Motor neuron (in vitro differentiated cells): ENCODE measurements around the gene ZBTB26. TPM values are rescaled to one million over a fixed set of nuclear protein-coding genes. Genes with fewer than 3 reads are reported as not detected.
A peak's percentile ranks its signal among the peaks of the same experiment; 100 is the strongest.

ENCODE experiments used
- ATAC-seq, 8 experiments: fragments of 200-7000 bp; cut with Tn5 transposase; replicated peaks in 6 of 8; 2 replicates each; pipeline ENCODE4 v1.8.0; 2021; ENCODE audit warnings: mild to moderate bottlenecking in 8 of 8, moderate library complexity in 8 of 8
- H3K27ac ChIP-seq, 2 donors: fragments of 250-450 bp; sonication (Bioruptor Pico); 2 replicates each; pipeline ENCODE4 v1.9.0; 2021; ENCODE audit warnings: antibody characterized with exemption in 2 of 2, mild to moderate bottlenecking in 2 of 2, moderate library complexity in 1 of 2
- H3K4me1 ChIP-seq, 2 donors: fragments of 250-450 bp; sonication (Bioruptor Pico); replicated peaks in 1 of 2; 2 replicates each; pipeline ENCODE4 v1.6.1; 2021; ENCODE audit warnings: antibody characterized with exemption in 2 of 2, mild to moderate bottlenecking in 2 of 2, moderate library complexity in 1 of 2
- H3K4me3 ChIP-seq, 5 donors: fragments of 250-450 bp; sonication (Bioruptor Pico); 2 replicates each; pipeline ENCODE4 v1.9.0; 2021; ENCODE audit warnings: antibody characterized with exemption in 5 of 5, mild to moderate bottlenecking in 5 of 5, moderate library complexity in 4 of 5
- WGBS, 10 experiments: fragments of 450-650 bp; shearing (Covaris generic); methylation state at CpG; one replicate each; pipeline ENCODE4 v1.0.0; 2022; 5-methylcytosine and 5-hydroxymethylcytosine counted together
- in situ Hi-C, 9 experiments: fragments of 400-800 bp; cut with MboI; loops; one replicate each; pipeline ENCODE4 v1.15.0; 2021; ENCODE audit warnings: low sequenced_read_pairs in 9 of 9, low pct_unique_long_range_greater_than_20kb in 2 of 9; ENCODE audit not compliant: unreplicated experiment in 9 of 9
- total RNA-seq, 8 experiments: library from RNA; unstranded; fragments of 300-600 nt; gene quantifications; 2 replicates each; pipeline versions ENCODE4 v1.2.3 to v1.2.4, GENCODE V29; 2022

ZBTB26 gene, protein sequence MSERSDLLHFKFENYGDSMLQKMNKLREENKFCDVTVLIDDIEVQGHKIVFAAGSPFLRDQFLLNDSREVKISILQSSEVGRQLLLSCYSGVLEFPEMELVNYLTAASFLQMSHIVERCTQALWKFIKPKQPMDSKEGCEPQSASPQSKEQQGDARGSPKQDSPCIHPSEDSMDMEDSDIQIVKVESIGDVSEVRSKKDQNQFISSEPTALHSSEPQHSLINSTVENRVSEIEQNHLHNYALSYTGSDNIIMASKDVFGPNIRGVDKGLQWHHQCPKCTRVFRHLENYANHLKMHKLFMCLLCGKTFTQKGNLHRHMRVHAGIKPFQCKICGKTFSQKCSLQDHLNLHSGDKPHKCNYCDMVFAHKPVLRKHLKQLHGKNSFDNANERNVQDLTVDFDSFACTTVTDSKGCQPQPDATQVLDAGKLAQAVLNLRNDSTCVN
- total RNA-seq: 10 to 100 TPM in 2 of 8 experiments, 1 to 10 TPM in 6; 3.0 to 14.2 (median 9.2) TPM

DNA sequence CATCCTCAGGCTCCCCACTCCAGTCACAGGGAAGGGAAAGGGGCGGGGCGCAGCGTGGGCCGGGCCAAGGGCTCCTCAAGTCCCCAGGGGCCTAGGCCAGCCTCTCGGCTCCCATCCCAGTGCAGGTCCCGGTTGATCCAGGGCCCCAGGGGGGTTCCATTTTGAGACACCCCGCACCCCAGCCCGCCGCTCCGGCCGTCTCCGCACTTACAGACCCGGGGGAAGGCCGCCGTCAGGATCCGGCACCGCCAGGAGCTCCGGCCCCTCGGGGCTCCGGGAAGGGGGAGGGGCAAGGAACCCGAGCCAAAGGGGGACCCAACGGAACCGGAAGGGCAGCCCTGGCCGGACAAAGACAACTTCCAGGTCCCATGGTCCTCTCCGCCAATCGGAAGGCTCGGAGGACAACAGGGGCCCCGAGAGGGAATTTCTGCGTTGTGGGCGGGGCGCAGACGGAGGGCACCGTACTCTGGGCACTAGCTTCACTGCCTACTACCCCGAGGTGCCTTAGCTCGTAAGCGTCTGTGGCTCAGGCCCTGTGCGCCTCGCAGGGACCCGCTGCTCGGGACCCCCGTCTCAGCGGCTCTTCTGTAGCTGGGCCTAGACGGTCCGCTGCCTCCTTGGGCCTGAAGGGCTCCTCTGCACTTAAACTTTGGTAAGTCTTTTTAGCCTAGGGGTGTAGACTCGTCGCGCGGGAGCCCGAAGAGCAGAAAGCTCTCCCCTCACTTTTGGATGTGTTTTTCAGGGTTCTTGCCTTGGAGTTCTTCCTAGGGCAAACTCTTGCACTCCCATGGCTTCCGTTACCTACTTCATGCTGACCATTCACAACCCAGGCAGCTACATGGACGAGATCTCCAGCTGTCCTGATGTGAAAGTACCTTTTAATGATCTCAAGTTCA, at the start of gene ZBTB26:
Gene ZBTB26 (minus strand): TSS at position 287 of the 896 bp plus-strand sequence. CDS start 11,578 bp downstream, outside the sequence.
- peak within 1 kb of the TSS; percentile 87 to 99 (median 92) for H3K4me3 ChIP-seq
- ATAC-seq: peak; percentile 94 to 98 (median 97)
- in situ Hi-C loops: no loop called here
- peaks cover 9 to 27% of the 10 kb centered on the region in 2 donors for H3K4me1 ChIP-seq
- peak within 1 kb of the TSS; percentile 82 to 93 for H3K27ac ChIP-seq
- 0% methylated on average over 1 to 12 of the region's 51 CpGs; no CpG with 5 or more reads in 6 of the 10 experiments for WGBS, 10 experiments

DNA sequence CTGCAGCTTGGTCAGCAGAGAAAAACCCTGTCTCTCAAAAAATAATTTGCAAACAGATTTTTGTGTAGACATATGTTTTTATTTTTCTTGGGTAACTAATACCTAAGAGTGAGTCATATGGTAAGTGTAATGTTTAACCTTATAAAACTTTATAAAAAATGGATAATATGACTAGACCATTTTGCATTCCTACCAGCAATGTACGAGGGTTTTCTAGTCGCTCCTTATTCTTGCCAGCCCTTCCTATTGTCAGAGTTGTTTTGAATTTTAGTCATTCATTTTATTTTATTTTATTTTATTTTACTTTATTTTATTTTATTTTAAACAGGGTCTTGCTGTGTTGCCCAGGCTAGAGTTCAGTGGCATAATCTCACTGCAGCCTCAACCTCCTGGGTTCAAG, 47.3 kb upstream of the ZBTB26 start:
- H3K27ac ChIP-seq: no peak overlapping the region
- H3K4me1 ChIP-seq: no peaks in the 10 kb centered on the region
- WGBS, 10 experiments: 0 to 100% (median 50%) methylated on average over 2 of the region's 2 CpGs; no CpG with 5 or more reads in 2 of the 10 experiments
- in situ Hi-C loops: no loop called here
- H3K4me3 ChIP-seq: no peak overlapping the region
- no peak for ATAC-seq

DNA sequence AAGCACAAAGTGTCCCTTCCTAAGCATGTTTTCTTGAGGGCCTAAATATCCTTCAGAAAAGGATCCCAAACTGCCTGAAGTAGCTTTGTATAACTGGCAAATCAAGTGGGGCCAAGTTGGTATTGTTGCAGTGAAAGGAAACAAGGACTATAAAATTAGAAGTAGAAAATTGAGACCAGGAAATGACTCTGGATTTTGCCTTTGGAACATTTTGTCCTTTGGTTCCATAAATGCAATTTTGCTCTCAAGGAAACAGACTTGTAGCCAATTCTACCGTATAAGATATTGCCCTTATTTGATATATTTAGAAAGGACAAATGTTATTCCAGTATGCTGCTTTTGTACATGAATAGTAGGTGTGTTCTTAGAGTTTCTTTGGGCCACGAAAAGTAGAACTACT, 43.9 kb upstream of the ZBTB26 start:
- no peak overlapping the region for H3K27ac ChIP-seq
- ATAC-seq: no peak
- 50 to 100% (median 89%) methylated on average over 1 to 2 of the region's 2 CpGs; no CpG with 5 or more reads in 1 of the 10 experiments for WGBS, 10 experiments
- no peaks in the 10 kb centered on the region for H3K4me1 ChIP-seq
- in situ Hi-C loops: no loop called here
- no peak overlapping the region for H3K4me3 ChIP-seq

DNA sequence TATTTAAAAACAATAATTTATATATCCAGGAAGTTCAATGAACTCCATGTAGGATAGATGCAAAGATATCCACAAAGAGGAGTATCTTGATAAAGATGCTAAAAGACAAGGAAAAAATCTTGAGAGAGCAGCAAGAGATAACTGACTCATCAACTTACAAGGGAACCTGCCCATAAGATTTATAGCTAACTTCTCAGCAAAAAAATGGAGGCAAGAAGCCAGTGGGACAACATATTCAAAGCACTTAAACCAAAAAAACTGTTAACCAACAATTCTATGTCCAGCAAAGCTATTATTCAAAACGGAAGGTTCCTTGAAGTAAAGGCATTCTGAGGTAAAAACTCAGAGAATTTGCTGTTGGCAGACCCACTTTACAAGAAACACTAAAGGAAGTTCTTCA, 29.8 kb upstream of the ZBTB26 start:
- no peaks in the 10 kb centered on the region for H3K4me1 ChIP-seq
- H3K27ac ChIP-seq: no peak overlapping the region
- in situ Hi-C loops: no loop called here
- ATAC-seq: no peak
- H3K4me3 ChIP-seq: no peak overlapping the region
- 91 to 100% (median 100%) methylated on average over 1 of the region's 1 CpG; no CpG with 5 or more reads in 5 of the 10 experiments for WGBS, 10 experiments

DNA sequence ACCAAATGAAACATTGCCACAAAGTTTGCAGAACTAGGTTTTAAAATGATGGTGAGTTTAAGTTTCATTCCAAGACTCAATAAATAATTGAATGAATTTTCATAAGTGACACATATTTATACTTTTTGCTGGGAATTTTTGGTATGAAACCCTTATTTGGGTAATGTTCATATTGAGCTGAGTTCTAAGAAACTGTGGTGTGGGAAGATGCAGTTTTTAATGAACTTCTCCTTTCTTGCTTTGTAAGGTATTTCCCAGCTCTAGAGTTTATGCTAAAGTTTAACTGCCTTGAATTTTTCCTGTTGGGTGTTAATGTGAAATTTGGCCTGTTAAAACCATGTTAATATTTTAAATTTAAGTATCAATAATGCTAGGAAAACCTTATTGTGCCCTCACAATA, 24.6 kb upstream of the ZBTB26 start:
- Histone ChIP-seq H3K4me1 (no peaks in the 10 kb centered on the region), H3K27ac (no peak overlapping the region), H3K4me3 (no peak overlapping the region)
- in situ Hi-C loops: no loop called here
- ATAC-seq: no peak

DNA sequence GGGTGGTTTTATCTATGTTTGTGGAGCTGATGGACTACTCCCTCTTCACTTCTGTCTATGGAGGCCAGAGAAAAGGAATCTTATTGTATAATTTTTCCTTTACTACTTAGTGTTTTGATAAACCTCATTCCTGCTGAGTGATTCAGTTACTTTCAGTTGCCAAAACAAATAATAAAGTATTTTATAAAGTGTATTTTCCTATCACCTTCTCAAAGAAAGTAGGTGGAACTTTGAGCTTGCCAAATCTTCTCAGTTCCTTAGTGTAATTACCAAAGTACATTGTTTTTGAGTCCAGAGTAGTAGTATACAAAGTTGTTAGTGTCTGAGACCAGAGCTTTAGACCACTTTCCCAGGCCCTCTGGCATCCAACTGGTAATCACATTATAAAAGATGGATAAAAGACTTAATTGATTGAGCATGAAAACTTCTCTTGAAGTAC, 23.0 kb upstream of the ZBTB26 start:
- no peak overlapping the region for H3K4me3 ChIP-seq
- H3K27ac ChIP-seq: no peak overlapping the region
- in situ Hi-C loops: no loop called here
- H3K4me1 ChIP-seq: peaks cover 0 to 4% of the 10 kb centered on the region in 2 donors
- no peak for ATAC-seq

DNA sequence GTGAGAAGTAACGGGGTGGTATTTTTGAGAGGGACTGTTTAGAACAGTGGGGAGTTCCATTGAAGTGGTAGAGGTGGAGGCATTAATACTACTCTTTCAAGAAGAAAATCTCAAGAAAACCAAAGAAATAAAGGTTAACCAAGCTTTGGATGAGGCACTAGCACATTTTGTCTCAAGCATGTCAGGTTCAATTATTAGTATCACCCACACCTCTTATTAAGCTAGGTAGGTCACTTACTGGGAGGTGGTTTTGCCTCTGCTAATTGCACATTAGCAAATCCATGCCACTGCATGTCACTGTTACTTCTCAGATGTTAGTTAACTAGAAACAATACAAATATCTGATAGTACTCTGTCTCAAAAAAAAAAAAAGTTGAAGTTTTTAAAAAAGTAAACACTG, 19.7 kb upstream of the ZBTB26 start:
- no peak for ATAC-seq
- 78 to 100% (median 86%) methylated on average over 1 of the region's 1 CpG; no CpG with 5 or more reads in 1 of the 10 experiments for WGBS, 10 experiments
- no peak overlapping the region for H3K27ac ChIP-seq

DNA sequence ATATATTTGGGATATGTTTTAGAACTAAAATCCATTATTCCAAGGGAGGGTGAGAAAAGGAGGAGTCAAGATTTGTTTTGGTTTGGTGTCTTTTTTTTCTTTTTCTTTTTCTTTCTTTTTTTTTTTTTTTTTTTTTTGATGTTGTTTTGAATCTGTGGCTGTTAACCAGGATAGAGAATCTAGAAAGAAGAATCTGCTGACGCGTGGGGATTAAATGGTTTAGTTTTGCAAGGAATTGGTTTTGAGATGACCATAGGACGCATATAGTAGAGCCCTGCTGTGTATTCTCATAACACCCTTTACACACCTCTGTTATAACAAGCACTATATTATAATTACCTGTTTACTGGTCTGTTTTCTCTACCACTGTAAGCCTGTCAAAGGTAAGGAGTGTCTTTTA, 19.0 kb upstream of the ZBTB26 start:
- 35 to 94% (median 90%) methylated on average over 2 to 3 of the region's 3 CpGs; no CpG with 5 or more reads in 3 of the 10 experiments for WGBS, 10 experiments
- H3K4me3 ChIP-seq: no peak overlapping the region
- no peak overlapping the region for H3K27ac ChIP-seq
- in situ Hi-C loops: no loop called here
- ATAC-seq: no peak
- peaks cover 0 to 6% of the 10 kb centered on the region in 2 donors for H3K4me1 ChIP-seq

More for the DNA sequence above, 19.7 kb upstream of the ZBTB26 start:
- H3K4me1 ChIP-seq: peaks cover 0 to 4% of the 10 kb centered on the region in 2 donors
- H3K4me3 ChIP-seq: no peak overlapping the region
- in situ Hi-C loops: no loop called here

DNA sequence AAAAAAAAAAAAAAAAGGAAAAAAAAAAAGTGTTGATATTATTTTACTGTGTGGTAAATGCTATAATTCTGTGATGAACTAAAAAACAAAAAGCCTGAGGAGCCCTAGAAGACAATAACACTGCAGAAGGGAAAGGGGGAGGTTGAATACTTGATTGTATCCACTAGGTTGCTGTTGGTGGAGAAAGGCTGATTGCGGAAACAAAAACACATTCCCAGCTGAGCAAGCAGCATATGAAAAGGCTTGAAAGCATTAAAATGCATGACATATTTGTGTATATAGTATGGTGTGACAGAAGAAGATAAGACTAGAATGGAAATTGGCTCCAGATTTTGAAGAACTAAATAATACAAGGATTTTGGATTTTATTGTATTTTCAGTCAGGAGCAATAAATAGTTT, 18.4 kb upstream of the ZBTB26 start:
- H3K4me1 ChIP-seq: peaks cover 0 to 6% of the 10 kb centered on the region in 2 donors
- in situ Hi-C loops: no loop called here
- peak in 2 of 8 experiments; percentile 26 to 41 for ATAC-seq
- no peak overlapping the region for H3K4me3 ChIP-seq
- 85 to 100% (median 96%) methylated on average over 1 of the region's 1 CpG; no CpG with 5 or more reads in 2 of the 10 experiments for WGBS, 10 experiments
- H3K27ac ChIP-seq: no peak overlapping the region

DNA sequence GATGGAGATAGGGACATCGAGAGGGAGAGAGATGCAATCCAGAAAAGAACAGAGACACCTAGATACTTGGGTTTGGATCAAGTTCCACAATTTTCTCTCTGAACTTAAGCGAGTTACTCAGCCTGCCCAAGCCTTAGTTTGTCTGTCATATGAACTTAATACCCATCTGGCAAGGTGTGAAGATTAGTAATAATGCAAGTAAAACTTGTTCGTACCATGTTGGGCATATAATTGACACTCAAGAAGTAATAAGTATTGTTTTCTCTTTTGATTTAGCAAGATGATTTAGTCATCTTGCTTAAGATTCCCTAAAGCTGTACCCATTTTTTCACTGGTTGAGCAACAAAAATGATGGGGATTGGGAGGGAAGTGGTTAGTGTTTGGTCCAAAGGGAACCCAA, 17.0 kb upstream of the ZBTB26 start:
- WGBS, 10 experiments: 90 to 100% (median 100%) methylated on average over 1 to 3 of the region's 3 CpGs
- Histone ChIP-seq H3K27ac (no peak overlapping the region), H3K4me1 (peaks cover 0 to 6% of the 10 kb centered on the region in 2 donors), H3K4me3 (no peak overlapping the region)
- ATAC-seq: no peak
- in situ Hi-C loops: no loop called here

DNA sequence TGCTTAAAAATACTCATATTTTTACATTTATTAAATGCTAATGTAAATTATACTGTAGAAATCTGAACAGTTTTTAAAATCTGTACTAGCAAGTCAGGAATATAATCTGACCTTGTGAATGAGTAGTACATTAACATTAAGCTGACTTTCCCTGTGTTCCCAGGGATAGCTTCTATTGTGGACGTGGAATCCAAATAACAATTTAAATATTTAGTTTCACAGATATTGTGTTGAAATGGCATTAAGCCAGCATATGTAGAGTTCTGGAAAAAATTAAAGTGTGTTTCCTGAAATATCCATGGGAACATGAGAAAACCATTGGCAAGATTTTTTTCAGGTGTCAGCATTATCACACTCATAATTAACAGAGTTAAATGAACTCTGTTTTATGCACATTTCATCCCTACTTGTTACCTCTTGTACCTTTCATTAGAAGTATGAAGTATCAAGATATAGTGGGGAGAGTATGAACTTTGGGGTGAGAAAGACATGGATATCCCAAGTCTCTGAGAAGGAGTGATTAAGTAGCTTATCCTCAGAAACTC, 15.2 kb upstream of the ZBTB26 start:
- in situ Hi-C loops: no loop called here
- peaks cover 3 to 10% of the 10 kb centered on the region in 2 donors for H3K4me1 ChIP-seq
- H3K27ac ChIP-seq: no peak overlapping the region
- ATAC-seq: peak in 3 of 8 experiments; percentile 26 to 80 (median 39)
- WGBS, 10 experiments: 0 to 100% (median 73%) methylated on average over 1 of the region's 1 CpG
- H3K4me3 ChIP-seq: no peak overlapping the region

DNA sequence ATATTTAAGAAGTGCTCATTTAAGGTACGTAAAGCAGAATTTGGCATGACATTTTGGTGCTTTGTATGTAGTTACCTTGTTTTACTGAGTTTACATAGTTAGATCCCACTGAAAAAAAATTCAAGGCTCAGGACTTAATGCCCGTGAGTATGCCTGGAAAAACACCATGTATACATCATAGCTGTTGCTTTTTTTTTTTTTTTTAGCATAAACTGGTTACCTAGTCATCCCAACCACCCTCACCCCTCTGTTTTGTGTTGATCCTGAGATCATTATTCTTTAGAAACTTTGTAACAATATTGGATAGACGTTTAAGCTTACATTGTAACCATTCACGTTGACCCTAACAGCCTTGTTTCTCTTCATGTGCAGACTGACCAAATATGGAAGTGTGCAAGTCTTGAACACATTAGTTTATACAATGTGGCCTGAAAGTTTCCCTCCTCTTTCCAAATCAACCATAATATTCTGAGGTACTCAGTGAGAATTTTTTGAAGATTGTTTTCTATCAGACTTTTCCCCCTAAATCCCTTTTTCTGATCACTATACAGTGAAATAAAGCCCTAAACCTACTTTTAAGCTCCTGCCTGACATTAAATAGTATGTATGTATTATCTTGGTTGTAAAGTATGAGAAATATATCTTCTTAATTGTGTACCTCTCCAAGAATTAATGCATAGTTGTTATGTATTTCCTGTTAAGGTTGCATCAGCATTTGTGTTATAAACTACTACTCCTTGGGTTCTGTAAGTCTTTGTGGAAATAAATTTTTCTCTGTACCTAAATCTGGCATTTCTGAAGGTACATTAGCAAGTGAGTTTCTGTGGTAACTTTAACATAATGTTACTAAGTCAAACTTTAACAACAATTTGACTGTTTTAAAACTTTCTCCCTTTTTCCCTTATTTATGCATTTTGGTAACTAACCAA, 13.9 kb upstream of the ZBTB26 start:
- in situ Hi-C loops: no loop called here
- no peak for ATAC-seq
- H3K27ac ChIP-seq: no peak overlapping the region
- WGBS, 10 experiments: 33 to 90% (median 78%) methylated on average over 2 to 4 of the region's 4 CpGs
- peaks cover 3 to 12% of the 10 kb centered on the region in 2 donors for H3K4me1 ChIP-seq
- no peak overlapping the region for H3K4me3 ChIP-seq
